Right lobe of liver (tissue), 6 donors: ENCODE measurements around the gene ZNF45. TPM values are rescaled to one million over a fixed set of nuclear protein-coding genes. Genes with fewer than 3 reads are reported as not detected.

Experiments used
- ATAC-seq, 4 donors: fragments of 200-7000 bp; cut with Tn5 transposase; one replicate each; pipeline ENCODE4 v1.9.1; 2020; ENCODE audit warnings: mild to moderate bottlenecking in 4 of 4, moderate library complexity in 4 of 4
- DNase-seq, 3 donors: peaks; one replicate each; pipeline ENCODE4 v3.0.0-alpha.2; 2020
- H3K27ac ChIP-seq, 3 donors: fragments of 200-600 bp; one replicate each; pipeline ENCODE4 v1.8.0; 2022
- H3K27me3 ChIP-seq, 2 donors: fragments of 200-600 bp; one replicate each; pipeline ENCODE4 v1.8.0; 2022
- H3K36me3 ChIP-seq, 4 donors: fragments of 200-600 bp; sonication (generic) in 1 of 4; one replicate each; pipeline versions ENCODE4 v1.5.1 to v1.8.0; 2017 to 2022; ENCODE audit warnings: control low read depth in 1 of 4
- H3K4me1 ChIP-seq, 4 donors: fragments of 200-600 bp; sonication (generic) in 1 of 4; one replicate each; pipeline versions ENCODE4 v1.5.1 to v1.8.0; 2017 to 2022; ENCODE audit warnings: control low read depth in 1 of 4
- H3K4me3 ChIP-seq, 3 donors: fragments of 200-600 bp; one replicate each; pipeline ENCODE4 v1.8.0; 2022
- H3K9me3 ChIP-seq, 4 donors: fragments of 200-600 bp; sonication (generic) in 1 of 4; one replicate each; pipeline versions ENCODE4 v1.5.1 to v1.8.0; 2017 to 2022; ENCODE audit warnings: control low read depth in 1 of 4
- POLR2A ChIP-seq: fragments of 450-650 bp; IDR thresholded peaks from one replicate; pipeline ENCODE4 v1.6.1; 2017; ENCODE audit warnings: antibody characterized with exemption, mild to moderate bottlenecking
- WGBS: methylation state at CpG from one replicate; pipeline ENCODE4 v1.1.6; 2018; ENCODE audit warnings: low coverage, low lambda C conversion rate; ENCODE audit not compliant: insufficient coverage; ENCODE audit errors: missing lambda C conversion rate; 5-methylcytosine and 5-hydroxymethylcytosine counted together
- intact Hi-C, 2 donors: fragments of 100-400 bp; cut with DNase I; formaldehyde crosslinking; loops; one replicate each; pipeline versions ENCODE4 v1.11.2 to v1.14.1; 2022
- total RNA-seq, 6 experiments: library from RNA; depleted of rRNA in 2 of 6; stranded (reverse); fragments of >200 nt in 2 of 6; fragmentation: NEBNext Ultra II Directional in 3 of 6; extraction: Animal tissue kit (Norgen Biotek cat#: 25700) in 3 of 6; gene quantifications; one replicate each; pipeline versions ENCODE4 v1.1.0 to v1.2.4, GENCODE V29; 2016 to 2023
- TF ChIP-seq, protein P1 (sequence below), 4 donors: fragments of 200-600 bp in 3 of 4; fragments of 450-650 bp in 1 of 4; IDR thresholded peaks; one replicate each; pipeline versions ENCODE4 v1.5.1 to v1.8.0; 2016 to 2022; ENCODE audit warnings: antibody characterized with exemption in 4 of 4, mild to moderate bottlenecking in 2 of 4
- donor health status: DM: no; HTN: yes; CAD: no.
- donor health status: DM: no; HTN: no; CAD: no.
- donor health status: DM: no; HTN: no; CAD: no.
- donor health status: DM: no; HTN: yes; CAD: no.
- donor health status: DM: no; HTN: yes; CAD: no.

Gene ZNF45
- total RNA-seq, 6 experiments from 2014 or later: 2.9 to 5.4 (median 4.7) TPM

DNA sequence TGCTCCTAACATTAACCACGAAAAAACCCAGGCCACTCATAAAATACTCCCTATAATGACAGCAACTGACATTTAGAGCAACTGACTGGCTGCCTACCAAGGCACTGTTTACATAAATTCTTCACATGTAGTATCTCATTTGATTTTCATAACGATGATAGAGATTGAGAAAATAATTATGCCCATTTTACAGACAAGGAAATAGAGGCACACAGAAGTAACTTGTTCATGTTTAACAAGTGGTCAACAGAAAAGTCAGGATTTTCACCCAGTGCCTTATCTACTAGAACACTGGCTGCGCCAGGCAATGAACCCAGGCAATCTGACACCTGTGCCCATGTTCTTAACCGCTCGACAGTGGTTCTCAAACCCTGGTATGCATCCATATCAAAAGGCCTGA, 6.3 kb downstream of the ZNF45 start:
- 90% methylated on average over 2 of the region's 5 CpGs for WGBS
- H3K36me3 ChIP-seq: peaks cover 7 to 66% (median 32%) of the 10 kb centered on the region in 4 donors

DNA sequence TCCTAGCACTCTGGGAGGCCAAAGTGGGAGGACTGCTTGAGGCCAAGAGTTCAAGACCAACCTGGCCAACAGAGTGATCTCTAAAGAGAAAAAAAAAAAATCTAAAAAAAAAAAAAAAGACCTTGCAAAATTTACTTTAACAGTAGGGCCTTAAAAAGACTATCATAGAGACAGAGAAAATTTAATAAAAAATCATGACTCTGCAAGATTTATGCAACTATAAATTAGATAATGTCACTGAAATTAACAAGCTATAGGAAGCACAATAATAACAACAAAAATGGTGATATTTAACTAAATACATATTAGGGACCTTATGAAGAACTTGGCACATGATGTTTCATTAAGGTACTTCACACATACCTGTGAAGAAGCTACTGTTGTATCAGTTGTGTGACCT, 11.2 kb downstream of the ZNF45 start:
- no peak for ATAC-seq
- H3K36me3 ChIP-seq: peaks cover 0 to 76% (median 39%) of the 10 kb centered on the region in 4 donors
- TF ChIP-seq, protein P1, sequence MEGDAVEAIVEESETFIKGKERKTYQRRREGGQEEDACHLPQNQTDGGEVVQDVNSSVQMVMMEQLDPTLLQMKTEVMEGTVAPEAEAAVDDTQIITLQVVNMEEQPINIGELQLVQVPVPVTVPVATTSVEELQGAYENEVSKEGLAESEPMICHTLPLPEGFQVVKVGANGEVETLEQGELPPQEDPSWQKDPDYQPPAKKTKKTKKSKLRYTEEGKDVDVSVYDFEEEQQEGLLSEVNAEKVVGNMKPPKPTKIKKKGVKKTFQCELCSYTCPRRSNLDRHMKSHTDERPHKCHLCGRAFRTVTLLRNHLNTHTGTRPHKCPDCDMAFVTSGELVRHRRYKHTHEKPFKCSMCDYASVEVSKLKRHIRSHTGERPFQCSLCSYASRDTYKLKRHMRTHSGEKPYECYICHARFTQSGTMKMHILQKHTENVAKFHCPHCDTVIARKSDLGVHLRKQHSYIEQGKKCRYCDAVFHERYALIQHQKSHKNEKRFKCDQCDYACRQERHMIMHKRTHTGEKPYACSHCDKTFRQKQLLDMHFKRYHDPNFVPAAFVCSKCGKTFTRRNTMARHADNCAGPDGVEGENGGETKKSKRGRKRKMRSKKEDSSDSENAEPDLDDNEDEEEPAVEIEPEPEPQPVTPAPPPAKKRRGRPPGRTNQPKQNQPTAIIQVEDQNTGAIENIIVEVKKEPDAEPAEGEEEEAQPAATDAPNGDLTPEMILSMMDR (IDR thresholded peaks at IDR 0.05): no peak
- TF ChIP-seq POLR2A: no peak

More for the DNA sequence above, 6.3 kb downstream of the ZNF45 start:
- H3K27me3 ChIP-seq: no peaks in the 10 kb centered on the region
- peaks cover 0 to 5% (median under 1%) of the 10 kb centered on the region in 4 donors for H3K4me1 ChIP-seq
- H3K27ac ChIP-seq: no peak overlapping the region
- H3K9me3 ChIP-seq: peaks cover 0 to 3% (median 0%) of the 10 kb centered on the region in 4 donors
- TF ChIP-seq, protein P1 (IDR thresholded peaks at IDR 0.05): no peak
- no peak for TF ChIP-seq POLR2A
- DNase-seq (no peak), ATAC-seq (no peak)
- intact Hi-C loops: no loop called here
- H3K4me3 ChIP-seq: no peak overlapping the region

DNA sequence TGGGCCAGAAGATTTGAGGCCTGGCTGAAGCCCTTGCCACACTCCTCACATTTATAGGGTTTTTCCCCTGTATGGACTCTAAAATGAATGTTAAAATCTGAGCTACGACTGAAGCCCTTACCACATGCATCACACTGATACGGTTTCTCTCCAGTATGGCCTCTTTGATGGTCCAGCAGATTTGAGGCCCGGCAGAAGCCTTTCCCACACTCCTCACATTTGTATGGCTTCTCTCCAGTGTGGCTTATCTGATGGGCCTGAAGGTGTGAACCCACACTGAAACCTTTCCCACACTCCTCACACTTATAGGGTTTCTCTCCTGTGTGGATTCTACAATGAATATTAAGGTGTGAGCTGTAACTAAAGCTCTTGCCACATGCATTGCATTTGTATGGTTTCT, 21.0 kb downstream of the ZNF45 start:
- intact Hi-C loops: no loop called here
- H3K36me3 ChIP-seq: peaks cover 0 to 54% (median 26%) of the 10 kb centered on the region in 4 donors

More for the DNA sequence above, 11.2 kb downstream of the ZNF45 start:
- Histone ChIP-seq H3K4me3 (no peak overlapping the region), H3K27ac (no peak overlapping the region), H3K27me3 (no peaks in the 10 kb centered on the region), H3K9me3 (peaks cover 0 to 5% (median 1%) of the 10 kb centered on the region in 4 donors), H3K4me1 (no peaks in the 10 kb centered on the region)
- DNase-seq: no peak
- intact Hi-C loops: no loop called here

DNA sequence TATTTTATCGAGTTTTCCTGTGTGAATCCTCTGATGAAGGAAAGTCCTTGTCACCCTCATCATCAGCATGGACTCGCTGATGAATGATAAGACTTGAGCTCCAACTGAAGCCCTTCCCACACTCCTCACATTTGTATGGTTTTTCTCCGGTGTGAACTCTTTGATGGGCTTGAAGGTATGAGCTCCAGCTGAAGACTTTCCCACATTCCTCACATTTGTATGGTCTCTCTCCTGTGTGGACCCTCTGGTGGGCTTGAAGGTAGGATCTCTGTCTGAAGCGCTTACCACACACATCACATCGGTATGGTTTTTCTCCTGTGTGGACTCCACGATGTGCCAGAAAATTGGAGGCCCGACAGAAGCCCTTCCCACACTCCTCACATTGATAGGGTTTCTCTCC, 21.7 kb downstream of the ZNF45 start:
- TF ChIP-seq POLR2A: no peak
- TF ChIP-seq, protein P1 (IDR thresholded peaks at IDR 0.05): no peak
- DNase-seq (no peak), ATAC-seq (no peak)
- Histone ChIP-seq H3K27me3 (no peaks in the 10 kb centered on the region), H3K36me3 (peaks cover 0 to 47% (median 23%) of the 10 kb centered on the region in 4 donors), H3K27ac (no peak overlapping the region), H3K4me3 (no peak overlapping the region), H3K4me1 (no peaks in the 10 kb centered on the region), H3K9me3 (peaks cover 6 to 48% (median 34%) of the 10 kb centered on the region in 4 donors)
- intact Hi-C loops: no loop called here
- WGBS: 96% methylated on average over 5 of the region's 7 CpGs

More for the DNA sequence above, 21.0 kb downstream of the ZNF45 start:
- Histone ChIP-seq H3K4me1 (no peaks in the 10 kb centered on the region), H3K27me3 (no peaks in the 10 kb centered on the region), H3K9me3 (peaks cover 6 to 47% (median 34%) of the 10 kb centered on the region in 4 donors), H3K27ac (no peak overlapping the region), H3K4me3 (no peak overlapping the region)
- TF ChIP-seq POLR2A: no peak
- TF ChIP-seq, protein P1 (IDR thresholded peaks at IDR 0.05): no peak
- ATAC-seq (no peak), DNase-seq (no peak)
- 71% methylated on average over 2 of the region's 3 CpGs for WGBS

DNA sequence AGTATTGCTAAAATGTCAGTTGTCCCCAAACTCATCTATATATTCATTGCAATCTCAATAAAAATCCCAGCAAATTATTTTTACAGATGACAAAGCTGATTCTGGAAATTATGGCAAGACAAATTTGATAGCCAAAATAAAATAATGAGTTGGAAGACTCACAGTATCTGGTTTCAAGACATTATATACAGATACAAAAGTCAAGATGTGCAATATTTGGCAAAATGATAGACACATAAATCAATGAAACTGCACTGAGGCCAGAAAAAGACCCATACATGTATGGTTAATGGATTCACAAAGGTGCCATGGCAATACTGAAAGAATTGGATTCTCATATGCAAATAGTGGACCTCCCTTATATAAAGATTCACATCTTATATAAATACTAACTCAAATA, 24.2 kb downstream of the ZNF45 start:
- Histone ChIP-seq H3K36me3 (peaks cover 0 to 24% (median 9%) of the 10 kb centered on the region in 4 donors), H3K4me1 (no peaks in the 10 kb centered on the region), H3K27ac (no peak overlapping the region), H3K27me3 (no peaks in the 10 kb centered on the region), H3K9me3 (peaks cover 6 to 57% (median 34%) of the 10 kb centered on the region in 4 donors), H3K4me3 (no peak overlapping the region)
- DNase-seq (no peak), ATAC-seq (no peak)
- intact Hi-C loops: no loop called here
- no peak for TF ChIP-seq POLR2A
- TF ChIP-seq, protein P1 (IDR thresholded peaks at IDR 0.05): no peak
